NB4 (cell line): Measurements from ENCODE around the gene PLXNA2.

Experiments
- CTCF ChIP-seq: IDR thresholded peaks from one replicate; pipeline ENCODE4 v1.5.1; 2012; ENCODE audit warnings: low read depth, low read length
- MAX ChIP-seq: IDR thresholded peaks from 2 replicates; pipeline ENCODE4 v1.6.1; 2011; ENCODE audit warnings: low read depth, low read length
- MYC ChIP-seq: IDR thresholded peaks from 2 replicates; pipeline ENCODE4 v1.6.1; 2011; ENCODE audit warnings: low read depth, low read length
- POLR2A ChIP-seq: IDR thresholded peaks from 2 replicates; pipeline ENCODE4 v1.6.1; 2011; ENCODE audit warnings: mild to moderate bottlenecking; ENCODE audit not compliant: insufficient read length; ENCODE audit errors: extremely low read depth

DNA sequence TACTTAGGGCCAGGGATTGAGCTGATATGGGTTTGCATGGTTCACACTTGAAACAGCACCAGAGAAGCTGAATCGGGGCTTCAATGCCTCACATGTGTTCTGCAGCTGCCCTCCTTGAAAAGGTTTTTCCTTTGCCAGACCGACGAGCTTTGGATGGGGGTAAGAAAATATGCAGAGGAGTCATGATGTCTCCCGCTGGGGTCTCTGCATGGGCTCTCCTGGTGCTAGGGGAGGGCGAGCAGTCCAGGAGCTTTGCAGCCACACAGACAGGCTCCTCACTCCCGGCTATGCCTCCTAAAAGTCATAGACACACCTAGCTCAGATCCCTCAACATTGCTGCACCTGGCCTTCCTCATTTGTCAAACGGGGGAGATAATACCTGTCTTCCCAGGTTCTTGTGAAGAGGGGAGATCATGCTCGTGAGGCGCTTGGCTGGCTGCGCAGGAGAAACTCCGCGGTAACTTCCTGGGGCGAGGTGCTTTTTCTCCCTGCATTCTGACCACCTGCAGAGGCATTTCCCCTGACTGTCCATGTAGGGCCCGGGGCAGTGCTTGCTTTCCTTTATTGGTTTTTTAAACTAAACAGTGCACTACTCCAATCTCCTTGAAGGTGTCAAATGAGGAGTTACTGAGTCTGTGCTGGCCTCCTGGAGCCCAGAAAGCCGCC, 112.4 kb downstream of the PLXNA2 start:
- TF ChIP-seq POLR2A (no peak), CTCF (no peak), MYC (no peak), MAX (no peak)
